CD4-positive, alpha-beta T cell treated with Interleukin-6 for 4 hours (primary cell): ENCODE data around the gene EFCAB10.
"Not testable (repeated sequence)": the region's sequence is repeated elsewhere in the genome, so short reads cannot be mapped to it uniquely, and the experiment has no call there.

ENCODE experiments used
- DNase-seq: peaks from one replicate; pipeline ENCODE4 v3.0.0-alpha.2; 2020; ENCODE audit warnings: mixed read lengths

Gene EFCAB10

DNA sequence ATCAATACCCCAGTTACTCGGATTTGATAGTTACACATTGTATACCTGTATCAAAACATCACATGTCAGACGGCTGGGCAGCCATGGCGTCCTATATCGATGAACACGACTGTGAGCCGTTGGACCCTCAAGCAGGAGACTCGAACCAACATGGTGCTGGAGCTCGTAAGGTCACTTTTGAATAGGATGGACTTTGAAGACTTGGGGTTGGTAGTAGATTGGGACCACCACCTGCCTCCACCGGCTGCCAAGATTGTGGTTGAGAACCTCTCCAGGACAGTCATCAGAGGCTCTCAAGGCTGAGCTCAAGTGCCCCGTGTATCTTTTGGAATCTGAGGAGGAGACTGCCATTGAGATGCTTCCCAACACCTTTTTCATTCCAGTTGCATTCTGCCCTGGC, 51.2 kb downstream of the EFCAB10 start:
- DNase-seq = no peak

DNA sequence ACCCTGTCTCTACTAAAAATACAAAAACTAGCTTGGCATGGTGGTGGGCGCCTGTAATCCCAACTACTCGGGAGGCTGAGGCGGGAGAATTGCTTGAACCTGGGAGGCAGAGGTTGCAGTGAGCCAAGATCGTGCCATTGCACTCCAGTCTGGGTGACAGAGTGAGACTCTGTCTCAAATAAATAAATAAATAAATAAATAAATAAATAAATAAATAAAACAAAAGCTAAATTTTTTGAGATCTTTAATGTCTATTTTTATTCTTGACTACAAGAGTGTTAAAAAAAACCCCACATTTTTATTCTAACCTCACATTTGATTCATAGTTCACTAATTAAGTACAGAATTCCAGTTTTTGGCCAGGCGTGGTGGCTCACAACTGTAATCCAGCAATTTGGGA, 53.6 kb downstream of the EFCAB10 start:
- DNase-seq = not testable (repeated sequence)

DNA sequence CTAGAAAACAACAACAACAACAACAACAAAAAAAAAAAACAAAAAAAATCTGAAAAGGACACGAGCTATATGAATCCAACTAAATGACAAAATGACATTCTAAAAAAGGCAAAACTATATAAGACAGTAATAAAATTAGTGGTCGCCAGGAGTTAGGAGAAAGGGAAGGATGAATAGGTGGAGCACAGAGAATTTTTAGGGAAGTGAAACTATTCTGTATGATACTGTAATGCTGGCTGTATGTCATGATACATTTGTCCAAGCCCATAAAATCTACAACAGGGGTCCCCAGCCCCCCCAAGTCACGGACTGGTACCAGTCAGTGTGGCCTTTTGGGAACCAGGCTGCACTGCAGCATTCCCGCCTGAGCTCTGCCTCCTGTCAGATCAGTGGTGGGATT, 56.5 kb downstream of the EFCAB10 start:
- no peak for DNase-seq

DNA sequence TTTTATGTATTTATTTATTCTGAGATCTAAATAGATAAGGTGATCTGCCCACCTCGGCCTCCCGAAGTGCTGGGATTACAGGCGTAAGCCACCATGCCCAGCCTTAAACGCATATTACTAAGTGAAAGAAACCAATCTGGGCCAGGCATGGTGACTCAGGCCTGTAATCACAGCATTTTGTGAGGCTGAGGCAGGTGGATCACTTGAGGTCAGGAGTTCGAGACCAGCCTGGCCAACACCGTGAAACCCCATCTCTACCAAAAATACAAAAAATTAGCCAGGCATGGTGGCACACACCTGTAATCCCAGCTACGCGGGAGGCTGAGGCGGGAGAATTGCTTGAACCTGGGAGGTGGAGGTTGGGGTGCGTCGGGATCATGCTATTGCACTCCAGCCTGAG, 56.9 kb downstream of the EFCAB10 start:
- not testable (repeated sequence) for DNase-seq

DNA sequence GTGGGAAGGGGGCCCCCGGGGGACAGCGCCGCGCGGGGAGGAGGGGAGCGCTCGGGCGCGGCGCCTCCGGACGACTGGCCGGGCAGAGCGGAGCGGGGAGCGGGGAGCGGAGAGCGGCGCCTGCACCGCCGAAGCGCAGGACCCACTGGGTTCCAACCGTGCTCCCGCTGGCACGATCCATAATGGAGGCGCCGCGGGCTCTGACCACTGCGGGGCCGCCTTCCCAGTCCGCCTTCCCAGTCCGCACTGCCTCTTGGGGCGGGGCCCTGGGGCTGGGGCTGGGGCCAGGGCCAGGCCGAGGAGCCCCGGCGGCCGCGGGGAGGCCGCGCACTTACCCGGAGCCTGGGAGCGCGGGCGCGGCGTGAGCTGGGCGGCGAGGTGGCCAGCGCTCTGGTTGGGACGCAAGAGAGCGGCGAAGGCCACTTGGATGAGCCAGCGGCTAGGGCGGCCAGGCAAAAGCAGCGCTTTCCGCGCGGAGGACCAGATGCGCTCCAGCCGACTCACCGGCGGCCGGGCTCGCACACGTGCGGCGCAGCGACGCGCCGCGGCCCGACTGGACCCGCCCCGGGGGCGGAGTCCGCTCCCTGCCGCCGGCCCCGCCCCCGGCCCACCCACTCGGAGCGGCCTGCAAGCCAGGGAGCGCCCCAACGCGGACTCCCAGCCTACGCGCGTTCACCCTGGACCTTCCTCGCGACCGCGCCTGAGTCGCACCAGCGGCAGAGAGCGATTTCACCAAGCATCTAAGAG, 59.4 kb downstream of the EFCAB10 start, which contains the start of gene PUS7:
PUS7 (minus strand) TSS at position 555 of the 747 bp plus-strand sequence. CDS start 13,759 bp downstream, outside the sequence.
- peak; percentile 87 for DNase-seq

DNA sequence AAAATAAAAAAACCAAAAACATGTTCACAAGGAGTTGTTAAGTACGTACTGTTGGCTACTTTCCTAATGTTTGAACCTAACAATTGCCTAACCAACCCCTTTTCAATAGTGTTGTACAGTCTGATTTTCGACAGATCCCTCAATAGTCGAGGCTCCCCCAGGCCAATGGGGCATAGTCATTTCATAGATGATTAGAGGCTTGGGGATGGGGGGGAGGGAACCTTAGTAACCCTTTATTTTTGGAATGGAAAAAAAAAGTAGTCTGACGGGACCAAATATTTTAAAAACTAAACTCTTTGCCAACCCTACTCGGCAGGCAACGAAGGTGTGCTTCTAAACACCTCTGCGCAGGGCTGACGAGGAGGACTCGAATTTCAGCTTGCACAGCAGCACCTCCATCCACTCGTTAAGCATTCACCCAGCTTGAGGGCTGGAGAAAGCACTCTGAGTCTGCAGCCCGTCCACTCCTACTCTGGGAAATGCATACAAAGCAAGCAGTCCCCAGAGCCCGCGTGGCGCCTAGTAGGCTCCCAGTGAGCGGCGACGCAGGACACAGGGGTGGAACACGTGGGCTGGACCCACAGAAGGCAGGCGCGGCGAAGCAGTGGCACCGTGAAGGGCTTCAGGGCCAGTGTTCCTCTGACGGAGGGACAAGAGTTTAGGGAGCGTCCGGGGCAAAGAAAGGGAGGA, 60.1 kb downstream of the EFCAB10 start:
- DNase-seq = peak; percentile 50

DNA sequence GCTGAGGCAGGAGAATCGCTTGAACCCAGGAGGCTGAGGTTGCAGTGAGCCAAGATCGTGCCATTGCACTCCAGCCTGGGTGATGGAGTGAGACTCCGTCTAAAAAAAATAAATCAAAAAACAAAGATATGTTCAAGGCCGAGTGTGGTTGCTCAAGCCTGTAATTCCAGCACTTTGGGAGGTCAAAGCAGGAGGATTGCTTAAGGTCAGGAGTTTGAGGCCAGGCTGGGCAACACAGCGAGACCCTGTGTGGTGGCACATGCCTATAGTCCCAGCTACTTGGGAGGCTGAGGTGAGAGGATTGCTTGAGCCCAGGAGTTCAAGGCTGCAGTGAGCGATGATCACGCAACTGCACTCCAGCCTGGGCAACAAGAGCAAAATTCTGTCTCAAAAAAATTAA, 60.7 kb downstream of the EFCAB10 start:
- DNase-seq = not testable (repeated sequence)

DNA sequence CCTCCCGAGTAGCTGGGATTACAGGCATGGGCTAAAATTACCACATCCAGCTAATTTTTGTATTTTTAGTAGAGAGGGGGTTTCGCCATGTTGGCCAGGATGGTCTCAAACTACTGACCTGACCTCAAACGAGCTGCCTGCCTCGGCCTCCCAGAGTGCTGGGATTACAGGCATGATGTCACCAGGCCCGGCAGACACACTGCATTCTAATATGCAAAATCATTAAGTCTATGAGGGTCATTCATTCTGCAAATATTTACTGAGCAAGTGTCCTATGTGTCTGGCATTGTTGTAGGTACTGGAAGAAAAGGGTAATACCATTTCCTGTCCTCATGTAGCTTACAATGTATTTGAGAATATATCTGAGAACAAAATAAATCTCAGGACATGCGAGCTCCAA, 61.9 kb downstream of the EFCAB10 start:
- DNase-seq = no peak

DNA sequence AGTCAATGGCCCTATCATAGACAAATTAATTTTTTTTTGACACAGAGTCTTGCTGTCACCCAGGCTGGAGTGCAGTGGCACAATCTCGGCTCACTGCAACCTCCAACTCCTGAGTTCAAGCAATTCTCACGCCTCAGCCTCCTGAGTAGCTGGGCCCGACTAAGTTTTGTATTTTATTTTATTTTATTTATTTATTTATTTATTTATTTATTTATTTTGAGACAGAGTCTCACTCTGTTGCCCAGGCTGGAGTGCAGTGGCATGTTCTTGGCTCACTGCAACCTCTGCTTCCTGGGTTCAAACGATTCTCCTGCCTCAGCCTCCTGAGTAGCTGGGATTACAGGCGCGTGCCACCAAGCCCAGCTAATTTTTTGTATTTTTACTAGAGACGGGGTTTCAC, 65.7 kb downstream of the EFCAB10 start:
- not testable (repeated sequence) for DNase-seq
